H9 (cell line): Measurements from ENCODE around the gene EPB41L2. TPM values are rescaled to one million over a fixed set of nuclear protein-coding genes. Genes with fewer than 3 reads are reported as not detected.

Experiments
- DNase-seq: peaks from one replicate; pipeline ENCODE4 v3.0.0-alpha.2; 2017
- H2AFZ ChIP-seq: one replicate; pipeline ENCODE4 v1.6.1; 2013; ENCODE audit warnings: mild to moderate bottlenecking, low read length, control low read depth, moderate library complexity
- H2AK5ac ChIP-seq: 2 replicates; pipeline ENCODE4 v1.6.1; 2013; ENCODE audit warnings: low read length, control low read depth, mixed read lengths; ENCODE audit not compliant: insufficient read length
- H2BK120ac ChIP-seq: one replicate; pipeline ENCODE4 v1.6.1; 2013; ENCODE audit warnings: low read depth, mild to moderate bottlenecking, low read length, control low read depth, inconsistent platforms; ENCODE audit not compliant: poor library complexity, severe bottlenecking
- H2BK12ac ChIP-seq: 2 replicates; pipeline ENCODE4 v1.6.1; 2013; ENCODE audit warnings: low read length, control low read depth, mixed read lengths, low read depth; ENCODE audit not compliant: insufficient read length
- H2BK15ac ChIP-seq: 2 replicates; pipeline ENCODE4 v1.6.1; 2013; ENCODE audit warnings: low read depth, low read length, control low read depth
- H2BK20ac ChIP-seq: one replicate; pipeline ENCODE4 v1.6.1; 2013; ENCODE audit warnings: low read depth, mild to moderate bottlenecking, low read length, control low read depth, inconsistent platforms; ENCODE audit not compliant: poor library complexity, severe bottlenecking
- H2BK5ac ChIP-seq: 2 replicates; pipeline ENCODE4 v1.6.1; 2013; ENCODE audit warnings: low read length, control low read depth, mixed read lengths; ENCODE audit not compliant: insufficient read length
- H3K14ac ChIP-seq: 2 replicates; pipeline ENCODE4 v1.6.1; 2013; ENCODE audit warnings: low read length, control low read depth; ENCODE audit not compliant: insufficient read depth
- H3K18ac ChIP-seq: 2 replicates; pipeline ENCODE4 v1.6.1; 2013; ENCODE audit warnings: low read depth, mild to moderate bottlenecking, mixed read lengths, low read length, control low read depth; ENCODE audit not compliant: insufficient read length
- H3K23ac ChIP-seq: 2 replicates; pipeline ENCODE4 v1.6.1; 2013; ENCODE audit warnings: low read length, control low read depth, mixed read lengths, low read depth; ENCODE audit not compliant: insufficient read length
- H3K23me2 ChIP-seq: 2 replicates; pipeline ENCODE4 v1.6.1; 2013; ENCODE audit warnings: low read depth, mild to moderate bottlenecking, mixed read lengths, low read length, control low read depth; ENCODE audit not compliant: insufficient read length, poor library complexity, severe bottlenecking
- H3K27ac ChIP-seq: 2 replicates; pipeline ENCODE4 v1.5.1; 2013; ENCODE audit warnings: low read length, control low read depth, mixed read lengths, low read depth; ENCODE audit not compliant: insufficient read length
- H3K27me3 ChIP-seq: 2 replicates; pipeline ENCODE4 v1.6.1; 2013; ENCODE audit warnings: low read length, control low read depth, inconsistent platforms; ENCODE audit not compliant: insufficient read depth
- H3K4ac ChIP-seq: 2 replicates; pipeline ENCODE4 v1.6.1; 2013; ENCODE audit warnings: low read depth, mild to moderate bottlenecking, control low read depth, inconsistent platforms, low read length, moderate library complexity
- H3K4me1 ChIP-seq: 2 replicates; pipeline ENCODE4 v1.6.1; 2013; ENCODE audit warnings: low read length, control low read depth, inconsistent platforms; ENCODE audit not compliant: insufficient read depth
- H3K4me2 ChIP-seq: 2 replicates; pipeline ENCODE4 v1.6.1; 2013; ENCODE audit warnings: low read length, control low read depth, mixed read lengths; ENCODE audit not compliant: insufficient read length, insufficient read depth
- H3K56ac ChIP-seq: 2 replicates; pipeline ENCODE4 v1.6.1; 2013; ENCODE audit warnings: low read depth, mild to moderate bottlenecking, mixed read lengths, low read length, control low read depth; ENCODE audit not compliant: insufficient read length
- H3K79me1 ChIP-seq: 2 replicates; pipeline ENCODE4 v1.6.1; 2013; ENCODE audit warnings: low read depth, mild to moderate bottlenecking, moderate library complexity, low read length, control low read depth, inconsistent platforms; ENCODE audit not compliant: insufficient read depth, poor library complexity, severe bottlenecking
- H3K79me2 ChIP-seq: 2 replicates; pipeline ENCODE4 v1.6.1; 2013; ENCODE audit warnings: low read length, control low read depth, inconsistent platforms; ENCODE audit not compliant: insufficient read depth
- H3K9ac ChIP-seq: 2 replicates; pipeline ENCODE4 v1.6.1; 2013; ENCODE audit warnings: low read length, control low read depth, mixed read lengths; ENCODE audit not compliant: insufficient read length; ENCODE audit errors: extremely low read depth
- H3K9me3 ChIP-seq: one replicate; pipeline ENCODE4 v1.6.1; 2013; ENCODE audit warnings: low read depth, low read length, inconsistent platforms; ENCODE audit not compliant: control insufficient read depth
- H3T11ph ChIP-seq: one replicate; pipeline ENCODE4 v1.6.1; 2013; ENCODE audit warnings: mild to moderate bottlenecking, low read length, control low read depth, inconsistent platforms
- H4K20me1 ChIP-seq: one replicate; pipeline ENCODE4 v1.6.1; 2013; ENCODE audit not compliant: control insufficient read depth, insufficient read length, insufficient read depth
- H4K5ac ChIP-seq: 2 replicates; pipeline ENCODE4 v1.6.1; 2013; ENCODE audit warnings: low read depth, mild to moderate bottlenecking, mixed read lengths, low read length, control low read depth; ENCODE audit not compliant: insufficient read length
- H4K8ac ChIP-seq: replicated peaks from 2 replicates; pipeline ENCODE4 v1.6.1; 2013; ENCODE audit warnings: low read length, control low read depth, mixed read lengths, low read depth; ENCODE audit not compliant: insufficient read length
- H4K91ac ChIP-seq: 2 replicates; pipeline ENCODE4 v1.6.1; 2013; ENCODE audit warnings: low read depth, mild to moderate bottlenecking, moderate library complexity, mixed read lengths, low read length, control low read depth; ENCODE audit not compliant: insufficient read length
- H3K27ac Mint-ChIP-seq, 3 experiments: 2 replicates in 2 of 3; 3 replicates in 1 of 3; pipeline ENCODE4 v1.8.0; 2020 to 2021; ENCODE audit warnings: mixed read lengths in 3 of 3, mild to moderate bottlenecking in 1 of 3, moderate library complexity in 1 of 3
- H3K27me3 Mint-ChIP-seq: 2 replicates; pipeline ENCODE4 v1.8.0; 2021; ENCODE audit warnings: low read depth, mild to moderate bottlenecking, moderate library complexity, mixed read lengths
- H3K36me3 Mint-ChIP-seq, 3 experiments: 2 replicates in 2 of 3; 3 replicates in 1 of 3; pipeline ENCODE4 v1.8.0; 2020 to 2021; ENCODE audit warnings: low read depth in 3 of 3, mixed read lengths in 3 of 3; ENCODE audit not compliant: insufficient read depth in 1 of 3
- H3K4me1 Mint-ChIP-seq, 2 experiments: 2 replicates each; pipeline ENCODE4 v1.8.0; 2020; ENCODE audit warnings: mixed read lengths in 2 of 2
- H3K4me3 Mint-ChIP-seq, 2 experiments: 2 replicates in 1 of 2; 3 replicates in 1 of 2; pipeline ENCODE4 v1.8.0; 2020 to 2021; ENCODE audit warnings: mild to moderate bottlenecking in 2 of 2, mixed read lengths in 2 of 2, moderate library complexity in 1 of 2
- H3K9me3 Mint-ChIP-seq, 2 experiments: 2 replicates in 1 of 2; 3 replicates in 1 of 2; pipeline ENCODE4 v1.8.0; 2020; ENCODE audit warnings: mild to moderate bottlenecking in 2 of 2, mixed read lengths in 2 of 2, moderate library complexity in 1 of 2
- whole genome bisulfite sequencing: extraction: QIAGEN DNeasy Blood & Tissue Kit; methylation state at CpG from one replicate; pipeline ENCODE4 v1.1.7; 2013; ENCODE audit warnings: missing lambda C conversion rate, low lambda C conversion rate, mixed read lengths; ENCODE audit not compliant: insufficient read length; ENCODE audit errors: extremely low coverage; 5-methylcytosine and 5-hydroxymethylcytosine counted together
- total RNA-seq: library from RNA; stranded (reverse); gene quantifications from 2 replicates; pipeline ENCODE4 v1.2.1, GENCODE V29; 2021
- TF ChIP-seq, protein P1 (sequence below): fragments of 200-600 bp; sonication (generic); conservative IDR thresholded peaks from 3 replicates; pipeline ENCODE4 v1.8.0; 2021; ENCODE audit warnings: antibody characterized with exemption, mild to moderate bottlenecking

Gene EPB41L2
- total RNA-seq, 1 experiment from 2014 or later = 90.2 TPM

DNA sequence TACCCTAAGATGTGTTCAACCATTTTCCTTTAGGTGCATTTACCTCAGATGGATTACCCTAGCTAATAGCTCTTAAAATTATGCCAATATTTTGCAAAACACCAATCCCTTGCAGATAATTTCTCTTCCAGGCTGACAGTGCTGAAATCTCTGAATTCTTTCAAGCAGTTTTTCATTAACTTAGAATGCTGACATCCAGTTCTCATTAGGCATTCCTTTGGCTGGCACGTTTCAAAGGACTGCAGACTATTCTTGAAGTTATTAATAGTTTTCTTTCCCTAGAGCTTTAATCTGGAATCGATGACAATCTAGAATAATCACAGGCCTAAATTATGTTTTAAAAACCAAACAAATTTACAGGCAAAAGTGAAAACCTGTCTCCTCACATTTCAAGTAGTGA, 167.5 kb downstream of the EPB41L2 start:
- Histone ChIP-seq H3K23me2 (no peaks in the 10 kb centered on the region), H3K79me2 (no peaks in the 10 kb centered on the region), H3K14ac (no peak overlapping the region), H3K27me3 (no peaks in the 10 kb centered on the region), H2BK120ac (no peak overlapping the region), H3K23ac (no peak overlapping the region), H2BK20ac (no peak overlapping the region), H4K91ac (no peak overlapping the region), H4K20me1 (no peaks in the 10 kb centered on the region), H2AFZ (no peak overlapping the region), H4K5ac (no peak overlapping the region), H3K9ac (no peak overlapping the region), H3K79me1 (no peaks in the 10 kb centered on the region), H3K4me1 (no peaks in the 10 kb centered on the region; the same call in 1 of the 2 replicates), H3K4ac (no peak overlapping the region), H3K56ac (no peak overlapping the region), H4K8ac (no peak overlapping the region), H3K9me3 (no peaks in the 10 kb centered on the region), H2BK5ac (no peak overlapping the region), H3K4me2 (no peak overlapping the region), H3K27ac (no peak overlapping the region), H3K18ac (no peak overlapping the region), H2BK12ac (no peak overlapping the region), H3T11ph (no peak overlapping the region), H2BK15ac (no peak overlapping the region), H2AK5ac (no peak overlapping the region)
- no peak overlapping the region for H3K4me3 Mint-ChIP-seq
- no peak overlapping the region; a peak in 1 of 7 replicates for H3K27ac Mint-ChIP-seq
- WGBS = no CpG with 5 or more reads among the region's 2 CpGs
- H3K9me3 Mint-ChIP-seq = no peaks in the 10 kb centered on the region
- TF ChIP-seq, protein P1, sequence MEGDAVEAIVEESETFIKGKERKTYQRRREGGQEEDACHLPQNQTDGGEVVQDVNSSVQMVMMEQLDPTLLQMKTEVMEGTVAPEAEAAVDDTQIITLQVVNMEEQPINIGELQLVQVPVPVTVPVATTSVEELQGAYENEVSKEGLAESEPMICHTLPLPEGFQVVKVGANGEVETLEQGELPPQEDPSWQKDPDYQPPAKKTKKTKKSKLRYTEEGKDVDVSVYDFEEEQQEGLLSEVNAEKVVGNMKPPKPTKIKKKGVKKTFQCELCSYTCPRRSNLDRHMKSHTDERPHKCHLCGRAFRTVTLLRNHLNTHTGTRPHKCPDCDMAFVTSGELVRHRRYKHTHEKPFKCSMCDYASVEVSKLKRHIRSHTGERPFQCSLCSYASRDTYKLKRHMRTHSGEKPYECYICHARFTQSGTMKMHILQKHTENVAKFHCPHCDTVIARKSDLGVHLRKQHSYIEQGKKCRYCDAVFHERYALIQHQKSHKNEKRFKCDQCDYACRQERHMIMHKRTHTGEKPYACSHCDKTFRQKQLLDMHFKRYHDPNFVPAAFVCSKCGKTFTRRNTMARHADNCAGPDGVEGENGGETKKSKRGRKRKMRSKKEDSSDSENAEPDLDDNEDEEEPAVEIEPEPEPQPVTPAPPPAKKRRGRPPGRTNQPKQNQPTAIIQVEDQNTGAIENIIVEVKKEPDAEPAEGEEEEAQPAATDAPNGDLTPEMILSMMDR = no peak
- H3K36me3 Mint-ChIP-seq = peaks cover 5 to 10% (median 9%) of the 10 kb centered on the region in 3 experiments; a peak in 5 of 7 replicates
- H3K4me1 Mint-ChIP-seq = no peaks in the 10 kb centered on the region
- H3K27me3 Mint-ChIP-seq = no peaks in the 10 kb centered on the region
- no peak for DNase-seq
